Subcutaneous abdominal adipose tissue (tissue), 5 donors: Measurements from ENCODE around the gene TDRD3.

ENCODE experiments used
- H3K27ac ChIP-seq: one replicate; pipeline ENCODE4 v1.7.0; 2013; ENCODE audit warnings: low read depth, mild to moderate bottlenecking, inconsistent platforms, low read length, moderate library complexity
- H3K27me3 ChIP-seq, 5 donors: one replicate each; pipeline ENCODE4 v1.7.0; 2013; ENCODE audit warnings: low read length in 5 of 5, inconsistent platforms in 1 of 5; ENCODE audit not compliant: control insufficient read depth in 5 of 5, insufficient read depth in 4 of 5
- H3K36me3 ChIP-seq, 5 donors: one replicate each; pipeline ENCODE4 v1.7.0; 2013; ENCODE audit warnings: low read length in 5 of 5; ENCODE audit not compliant: control insufficient read depth in 5 of 5, insufficient read depth in 5 of 5
- H3K4me1 ChIP-seq, 5 donors: one replicate each; pipeline ENCODE4 v1.7.0; 2013; ENCODE audit warnings: low read length in 5 of 5, mild to moderate bottlenecking in 3 of 5, moderate library complexity in 1 of 5; ENCODE audit not compliant: control insufficient read depth in 5 of 5, insufficient read depth in 5 of 5
- H3K4me3 ChIP-seq, 5 donors: one replicate each; pipeline ENCODE4 v1.7.0; 2013; ENCODE audit warnings: low read length in 5 of 5, low read depth in 1 of 5
- H3K9ac ChIP-seq, 5 donors: one replicate each; pipeline ENCODE4 v1.7.0; 2013; ENCODE audit warnings: low read length in 5 of 5, mild to moderate bottlenecking in 4 of 5, moderate library complexity in 3 of 5
- H3K9me3 ChIP-seq, 5 donors: one replicate each; pipeline ENCODE4 v1.7.0; 2013; ENCODE audit warnings: low read length in 5 of 5; ENCODE audit not compliant: control insufficient read depth in 5 of 5
- donor health status: healthy.
- donor health status: healthy.
- donor health status: healthy.
- donor health status: healthy.
- donor health status: healthy.

Gene TDRD3

GRCh38 chr13:60411983-60412382 lies 15.0 kb downstream of the TDRD3 start:
- no peak overlapping the region for H3K4me3 ChIP-seq
- H3K9me3 ChIP-seq: no peaks in the 10 kb centered on the region
- H3K9ac ChIP-seq: peak overlapping the region in 1 of 5 donors; percentile 41
- peaks cover 4 to 37% (median 20%) of the 10 kb centered on the region in 5 donors for H3K4me1 ChIP-seq
- no peaks in the 10 kb centered on the region for H3K27me3 ChIP-seq
- peak overlapping the region; percentile 8 for H3K27ac ChIP-seq
- H3K36me3 ChIP-seq: no peaks in the 10 kb centered on the region

- H3K27ac ChIP-seq: no peak overlapping the region
- no peak overlapping the region for H3K9ac ChIP-seq
- H3K9me3 ChIP-seq: no peaks in the 10 kb centered on the region
- no peaks in the 10 kb centered on the region for H3K27me3 ChIP-seq
- H3K36me3 ChIP-seq: no peaks in the 10 kb centered on the region
- peaks cover 4 to 29% (median 20%) of the 10 kb centered on the region in 5 donors for H3K4me1 ChIP-seq
- H3K4me3 ChIP-seq: no peak overlapping the region
Measured at GRCh38 chr13:60412909-60413616, 16.0 kb downstream of the TDRD3 start.

- Histone ChIP-seq H3K27ac (no peak overlapping the region), H3K9me3 (no peaks in the 10 kb centered on the region), H3K4me1 (peaks cover 4 to 29% (median 20%) of the 10 kb centered on the region in 5 donors)
Measured at GRCh38 chr13:60414177-60414576, 17.2 kb downstream of the TDRD3 start.

GRCh38 chr13:60417734-60418133 lies 20.7 kb downstream of the TDRD3 start:
- H3K9ac ChIP-seq: no peak overlapping the region
- H3K4me1 ChIP-seq: peaks cover 0 to 7% (median 0%) of the 10 kb centered on the region in 5 donors

More at GRCh38 chr13:60414177-60414576, 17.2 kb downstream of the TDRD3 start:
- Histone ChIP-seq H3K9ac (no peak overlapping the region), H3K36me3 (no peaks in the 10 kb centered on the region), H3K4me3 (no peak overlapping the region), H3K27me3 (no peaks in the 10 kb centered on the region)

GRCh38 chr13:60418954-60419353 lies 21.9 kb downstream of the TDRD3 start:
- no peaks in the 10 kb centered on the region for H3K27me3 ChIP-seq
- no peak overlapping the region for H3K27ac ChIP-seq
- H3K36me3 ChIP-seq: no peaks in the 10 kb centered on the region
- no peaks in the 10 kb centered on the region for H3K4me1 ChIP-seq
- no peak overlapping the region for H3K4me3 ChIP-seq
- H3K9ac ChIP-seq: no peak overlapping the region
- no peaks in the 10 kb centered on the region for H3K9me3 ChIP-seq

More at GRCh38 chr13:60417734-60418133, 20.7 kb downstream of the TDRD3 start:
- H3K27ac ChIP-seq: no peak overlapping the region
- no peaks in the 10 kb centered on the region for H3K9me3 ChIP-seq
- H3K4me3 ChIP-seq: no peak overlapping the region
- no peaks in the 10 kb centered on the region for H3K27me3 ChIP-seq
- no peaks in the 10 kb centered on the region for H3K36me3 ChIP-seq

- Histone ChIP-seq H3K4me1 (peaks cover 0 to 5% (median 0%) of the 10 kb centered on the region in 5 donors), H3K9me3 (no peaks in the 10 kb centered on the region), H3K4me3 (no peak overlapping the region), H3K27ac (no peak overlapping the region), H3K36me3 (no peaks in the 10 kb centered on the region), H3K9ac (no peak overlapping the region), H3K27me3 (no peaks in the 10 kb centered on the region)
Measured at GRCh38 chr13:60425332-60425731, 28.3 kb downstream of the TDRD3 start.

GRCh38 chr13:60426075-60426474 lies 29.1 kb downstream of the TDRD3 start:
- no peak overlapping the region for H3K9ac ChIP-seq
- H3K4me3 ChIP-seq: no peak overlapping the region

GRCh38 chr13:60427285-60427684 lies 30.3 kb downstream of the TDRD3 start:
- no peaks in the 10 kb centered on the region for H3K27me3 ChIP-seq
- no peak overlapping the region for H3K9ac ChIP-seq
- H3K9me3 ChIP-seq: no peaks in the 10 kb centered on the region
- H3K4me3 ChIP-seq: no peak overlapping the region
- peaks cover 0 to 5% (median 0%) of the 10 kb centered on the region in 5 donors for H3K4me1 ChIP-seq
- no peaks in the 10 kb centered on the region for H3K36me3 ChIP-seq
- H3K27ac ChIP-seq: no peak overlapping the region

More at GRCh38 chr13:60426075-60426474, 29.1 kb downstream of the TDRD3 start:
- H3K36me3 ChIP-seq: no peaks in the 10 kb centered on the region
- H3K27ac ChIP-seq: no peak overlapping the region
- no peaks in the 10 kb centered on the region for H3K9me3 ChIP-seq
- H3K27me3 ChIP-seq: no peaks in the 10 kb centered on the region
- H3K4me1 ChIP-seq: peaks cover 0 to 5% (median 0%) of the 10 kb centered on the region in 5 donors

GRCh38 chr13:60431108-60431700 lies 34.2 kb downstream of the TDRD3 start:
- Histone ChIP-seq H3K36me3 (no peaks in the 10 kb centered on the region), H3K27me3 (no peaks in the 10 kb centered on the region), H3K9ac (no peak overlapping the region), H3K9me3 (no peaks in the 10 kb centered on the region), H3K4me3 (no peak overlapping the region), H3K4me1 (peaks cover 0 to 5% (median 0%) of the 10 kb centered on the region in 5 donors), H3K27ac (no peak overlapping the region)

GRCh38 chr13:60433505-60433904 lies 36.5 kb downstream of the TDRD3 start:
- Histone ChIP-seq H3K9ac (no peak overlapping the region), H3K4me3 (no peak overlapping the region), H3K27ac (no peak overlapping the region), H3K4me1 (no peaks in the 10 kb centered on the region), H3K27me3 (no peaks in the 10 kb centered on the region), H3K36me3 (no peaks in the 10 kb centered on the region), H3K9me3 (peaks cover 0 to 3% (median 0%) of the 10 kb centered on the region in 5 donors)
